NT2/D1 (cell line): Measurements from ENCODE around the gene STRBP.

ENCODE experiments used
- YY1 ChIP-seq: IDR thresholded peaks from 2 replicates; pipeline ENCODE4 v1.6.1; 2011; ENCODE audit not compliant: insufficient read length, insufficient read depth
- ZNF274 ChIP-seq: IDR thresholded peaks from 2 replicates; pipeline ENCODE4 v1.6.1; 2011; ENCODE audit warnings: mild to moderate bottlenecking, low read depth, low read length

- TF ChIP-seq YY1 = no peak
- TF ChIP-seq ZNF274 = no peak
Observed at GRCh38 chr9:123131258-123131657, 137.1 kb downstream of the STRBP start.
